ENCODE results near the gene DYRK1A.

The DYRK1A gene

GRCh38 chr21:37557261-37557950 lies 190.8 kb downstream of the DYRK1A start:
- DNase-seq (ENCODE audit: low read depth): no peak
- no peak for TF ChIP-seq CTCF (IDR thresholded peaks at IDR 0.05; ENCODE audit: low read length, missing control alignments)
- no peak overlapping the region for H3K4me3 ChIP-seq (replicated peaks; ENCODE audit: low read depth, low read length)

- no peak overlapping the region for H3K4me3 ChIP-seq (replicated peaks; ENCODE audit: low read depth, low read length)
- TF ChIP-seq CTCF (IDR thresholded peaks at IDR 0.05; ENCODE audit: low read length, missing control alignments): no peak
- DNase-seq (ENCODE audit: low read depth): no peak
Observed at GRCh38 chr21:37558676-37559211, 192.2 kb downstream of the DYRK1A start.

GRCh38 chr21:37560385-37560784 lies 193.8 kb downstream of the DYRK1A start:
- H3K4me3 ChIP-seq (replicated peaks; ENCODE audit: low read depth, low read length): no peak overlapping the region
- DNase-seq (ENCODE audit: low read depth): no peak
- TF ChIP-seq CTCF (IDR thresholded peaks at IDR 0.05; ENCODE audit: low read length, missing control alignments): no peak

- no peak for DNase-seq (ENCODE audit: low read depth)
- H3K4me3 ChIP-seq (replicated peaks; ENCODE audit: low read depth, low read length): no peak overlapping the region
- no peak for TF ChIP-seq CTCF (IDR thresholded peaks at IDR 0.05; ENCODE audit: low read length, missing control alignments)
Observed at GRCh38 chr21:37561506-37561905, 194.9 kb downstream of the DYRK1A start.

- DNase-seq (ENCODE audit: low read depth): no peak
- TF ChIP-seq CTCF (IDR thresholded peaks at IDR 0.05; ENCODE audit: low read length, missing control alignments): no peak
- no peak overlapping the region for H3K4me3 ChIP-seq (replicated peaks; ENCODE audit: low read depth, low read length)
Observed at GRCh38 chr21:37561941-37562919, 195.7 kb downstream of the DYRK1A start.

- peak overlapping the region; percentile 55 for H3K4me3 ChIP-seq (replicated peaks; ENCODE audit: low read depth, low read length)
- DNase-seq (ENCODE audit: low read depth): no peak
- TF ChIP-seq CTCF (IDR thresholded peaks at IDR 0.05; ENCODE audit: low read length, missing control alignments): no peak
Observed at GRCh38 chr21:37562920-37563640, 196.5 kb downstream of the DYRK1A start.
